GF-D8 (cell line): Measurements from ENCODE around the gene CLMN.

Source experiments
- DNase-seq: peaks from one replicate; lab custom pipeline; 2025; lab: John Stamatoyannopoulos, UW

Gene CLMN

GRCh38 chr14:95260537-95261361 lies 59.0 kb downstream of the CLMN start:
- DNase-seq = no peak

- DNase-seq = no peak
Observed at GRCh38 chr14:95258754-95259593, 60.7 kb downstream of the CLMN start.

GRCh38 chr14:95258156-95258555 lies 61.6 kb downstream of the CLMN start:
- DNase-seq = no peak

GRCh38 chr14:95257521-95257920 lies 62.2 kb downstream of the CLMN start:
- no peak for DNase-seq

- no peak for DNase-seq
Observed at GRCh38 chr14:95256776-95257060, 63.0 kb downstream of the CLMN start.

GRCh38 chr14:95256002-95256775 lies 63.5 kb downstream of the CLMN start:
- no peak for DNase-seq

GRCh38 chr14:95255487-95255886 lies 64.2 kb downstream of the CLMN start:
- DNase-seq = no peak

- no peak for DNase-seq
Observed at GRCh38 chr14:95255013-95255412, 64.7 kb downstream of the CLMN start.

GRCh38 chr14:95254288-95254687 lies 65.4 kb downstream of the CLMN start:
- no peak for DNase-seq

- no peak for DNase-seq
Observed at GRCh38 chr14:95253039-95253630, 66.6 kb downstream of the CLMN start.

- DNase-seq = no peak
Observed at GRCh38 chr14:95252219-95252618, 67.5 kb downstream of the CLMN start.

GRCh38 chr14:95250936-95251335 lies 68.8 kb downstream of the CLMN start:
- DNase-seq = no peak

- no peak for DNase-seq
Observed at GRCh38 chr14:95250140-95250769, 69.5 kb downstream of the CLMN start.

GRCh38 chr14:95248432-95248831 lies 71.3 kb downstream of the CLMN start:
- no peak for DNase-seq

GRCh38 chr14:95246870-95247269 lies 72.8 kb downstream of the CLMN start:
- no peak for DNase-seq

GRCh38 chr14:95245334-95245733 lies 74.4 kb downstream of the CLMN start:
- no peak for DNase-seq

- no peak for DNase-seq
Observed at GRCh38 chr14:95244587-95244986, 75.1 kb downstream of the CLMN start.

GRCh38 chr14:95242870-95243269 lies 76.8 kb downstream of the CLMN start:
- no peak for DNase-seq

- DNase-seq = no peak
Observed at GRCh38 chr14:95240859-95241813, 78.6 kb downstream of the CLMN start.

GRCh38 chr14:95238487-95239298 lies 81.0 kb downstream of the CLMN start:
- DNase-seq = no peak
